IPS-20b (cell line): ENCODE measurements around the gene SEMA7A.

Experiments
- H3K27ac ChIP-seq: one replicate; pipeline ENCODE4 v1.5.1; 2013; ENCODE audit warnings: low read length
- H3K27me3 ChIP-seq: 2 replicates; pipeline ENCODE4 v1.6.1; 2013; ENCODE audit warnings: mild to moderate bottlenecking, low read length, inconsistent platforms; ENCODE audit not compliant: insufficient read depth
- H3K36me3 ChIP-seq: 2 replicates; pipeline ENCODE4 v1.6.1; 2013; ENCODE audit warnings: low read depth, mild to moderate bottlenecking, inconsistent platforms, low read length, moderate library complexity; ENCODE audit not compliant: insufficient read depth
- H3K4me1 ChIP-seq: 2 replicates; pipeline ENCODE4 v1.6.1; 2013; ENCODE audit warnings: mild to moderate bottlenecking, control low read depth, inconsistent platforms, low read length, moderate library complexity; ENCODE audit not compliant: insufficient read depth
- H3K4me3 ChIP-seq: 2 replicates; pipeline ENCODE4 v1.5.1; 2013; ENCODE audit warnings: mild to moderate bottlenecking, low read length, inconsistent platforms
- H3K9ac ChIP-seq: 2 replicates; pipeline ENCODE4 v1.6.1; 2013; ENCODE audit warnings: low read depth, mild to moderate bottlenecking, inconsistent platforms, low read length, moderate library complexity
- H3K9me3 ChIP-seq: 2 replicates; pipeline ENCODE4 v1.6.1; 2013; ENCODE audit warnings: mild to moderate bottlenecking, low read depth, low read length, inconsistent platforms; ENCODE audit not compliant: insufficient read depth

Gene SEMA7A

GRCh38 chr15:74417225-74417624, 16.5 kb downstream of the SEMA7A start:
- no peaks in the 10 kb centered on the region for H3K27me3 ChIP-seq
- no peak overlapping the region for H3K27ac ChIP-seq
- H3K36me3 ChIP-seq = peaks cover 44% of the 10 kb centered on the region
- no peak overlapping the region for H3K9ac ChIP-seq
- no peaks in the 10 kb centered on the region for H3K9me3 ChIP-seq
- H3K4me1 ChIP-seq = peaks cover 6% of the 10 kb centered on the region
- no peak overlapping the region for H3K4me3 ChIP-seq

GRCh38 chr15:74415966-74416916, 17.5 kb downstream of the SEMA7A start:
- Histone ChIP-seq H3K27ac (no peak overlapping the region), H3K9me3 (no peaks in the 10 kb centered on the region), H3K4me3 (no peak overlapping the region), H3K4me1 (0 out of 2 replicates have a peak, but pooled peaks cover 2% of the 10 kb centered on the region), H3K36me3 (peaks cover 50% of the 10 kb centered on the region), H3K27me3 (no peaks in the 10 kb centered on the region), H3K9ac (no peak overlapping the region)

GRCh38 chr15:74414603-74415338, 19.0 kb downstream of the SEMA7A start:
- Histone ChIP-seq H3K36me3 (peaks cover 57% of the 10 kb centered on the region), H3K4me3 (no peak overlapping the region), H3K4me1 (no peaks in the 10 kb centered on the region), H3K9me3 (no peaks in the 10 kb centered on the region), H3K27ac (no peak overlapping the region), H3K9ac (no peak overlapping the region), H3K27me3 (no peaks in the 10 kb centered on the region)

- Histone ChIP-seq H3K4me1 (no peaks in the 10 kb centered on the region), H3K4me3 (no peak overlapping the region), H3K36me3 (peaks cover 57% of the 10 kb centered on the region), H3K9ac (no peak overlapping the region), H3K27me3 (no peaks in the 10 kb centered on the region), H3K9me3 (no peaks in the 10 kb centered on the region), H3K27ac (no peak overlapping the region)
Observed at GRCh38 chr15:74414081-74414580, 19.6 kb downstream of the SEMA7A start.

GRCh38 chr15:74413350-74414080, 20.2 kb downstream of the SEMA7A start:
- H3K9ac ChIP-seq = no peak overlapping the region
- H3K27me3 ChIP-seq = no peaks in the 10 kb centered on the region
- no peak overlapping the region for H3K27ac ChIP-seq
- H3K4me1 ChIP-seq = no peaks in the 10 kb centered on the region
- no peaks in the 10 kb centered on the region for H3K9me3 ChIP-seq
- H3K36me3 ChIP-seq = peaks cover 57% of the 10 kb centered on the region
- H3K4me3 ChIP-seq = no peak overlapping the region

GRCh38 chr15:74412159-74412558, 21.6 kb downstream of the SEMA7A start:
- Histone ChIP-seq H3K4me1 (no peaks in the 10 kb centered on the region), H3K4me3 (no peak overlapping the region), H3K36me3 (peaks cover 51% of the 10 kb centered on the region), H3K9me3 (no peaks in the 10 kb centered on the region), H3K27ac (no peak overlapping the region), H3K27me3 (no peaks in the 10 kb centered on the region), H3K9ac (no peak overlapping the region)

- no peaks in the 10 kb centered on the region for H3K9me3 ChIP-seq
- H3K9ac ChIP-seq = no peak overlapping the region
- no peaks in the 10 kb centered on the region for H3K27me3 ChIP-seq
- H3K4me1 ChIP-seq = 0 out of 2 replicates have a peak, but pooled peaks cover 4% of the 10 kb centered on the region
- H3K36me3 ChIP-seq = peaks cover 48% of the 10 kb centered on the region
- H3K4me3 ChIP-seq = no peak overlapping the region
- no peak overlapping the region for H3K27ac ChIP-seq
Observed at GRCh38 chr15:74411686-74412085, 22.1 kb downstream of the SEMA7A start.

GRCh38 chr15:74410502-74410901, 23.3 kb downstream of the SEMA7A start:
- Histone ChIP-seq H3K36me3 (peaks cover 41% of the 10 kb centered on the region), H3K4me1 (0 out of 2 replicates have a peak, but pooled peaks cover 5% of the 10 kb centered on the region)

GRCh38 chr15:74409225-74409624, 24.5 kb downstream of the SEMA7A start:
- no peak overlapping the region for H3K4me3 ChIP-seq
- H3K36me3 ChIP-seq = peaks cover 30% of the 10 kb centered on the region
- H3K27ac ChIP-seq = no peak overlapping the region
- no peak overlapping the region for H3K9ac ChIP-seq
- H3K27me3 ChIP-seq = no peaks in the 10 kb centered on the region
- no peaks in the 10 kb centered on the region for H3K9me3 ChIP-seq
- H3K4me1 ChIP-seq = 0 out of 2 replicates have a peak, but pooled peaks cover 5% of the 10 kb centered on the region

More at GRCh38 chr15:74410502-74410901, 23.3 kb downstream of the SEMA7A start:
- Histone ChIP-seq H3K27ac (no peak overlapping the region), H3K9ac (no peak overlapping the region), H3K9me3 (no peaks in the 10 kb centered on the region), H3K27me3 (no peaks in the 10 kb centered on the region), H3K4me3 (no peak overlapping the region)

GRCh38 chr15:74408815-74409214, 24.9 kb downstream of the SEMA7A start:
- Histone ChIP-seq H3K9ac (no peak overlapping the region), H3K4me3 (no peak overlapping the region), H3K4me1 (0 out of 2 replicates have a peak, but pooled peaks cover 5% of the 10 kb centered on the region), H3K27ac (no peak overlapping the region), H3K9me3 (no peaks in the 10 kb centered on the region), H3K36me3 (peaks cover 26% of the 10 kb centered on the region), H3K27me3 (no peaks in the 10 kb centered on the region)

- Histone ChIP-seq H3K36me3 (peaks cover 22% of the 10 kb centered on the region), H3K27me3 (no peaks in the 10 kb centered on the region), H3K9ac (no peak overlapping the region), H3K27ac (no peak overlapping the region), H3K4me3 (no peak overlapping the region), H3K4me1 (0 out of 2 replicates have a peak, but pooled peaks cover 5% of the 10 kb centered on the region), H3K9me3 (no peaks in the 10 kb centered on the region)
Observed at GRCh38 chr15:74408385-74408784, 25.4 kb downstream of the SEMA7A start.
